Heart right ventricle (tissue), 16 donors: ENCODE measurements around the gene LRRC8B. TPM values are rescaled to one million over a fixed set of nuclear protein-coding genes. Genes with fewer than 3 reads are reported as not detected.
"Not testable (repeated sequence)": the region's sequence is repeated elsewhere in the genome, so short reads cannot be mapped to it uniquely, and the experiment has no call there.

Experiments used
- ATAC-seq, 8 donors: fragments of 200-7000 bp; cut with Tn5 transposase; one replicate each; pipeline ENCODE4 v1.9.1; 2020; ENCODE audit warnings: mild to moderate bottlenecking in 8 of 8, moderate library complexity in 8 of 8, moderate number of reproducible peaks in 1 of 8
- DNase-seq, 2 donors: peaks; one replicate each; pipeline ENCODE4 v3.0.0-alpha.2; 2020
- H3K27ac ChIP-seq, 10 donors: fragments of 200-600 bp; sonication (generic) in 2 of 10; one replicate each; pipeline versions ENCODE4 v1.5.0 to v1.8.0; 2020 to 2022; ENCODE audit warnings: mild to moderate bottlenecking in 3 of 10
- H3K27me3 ChIP-seq, 7 donors: fragments of 200-600 bp; one replicate each; pipeline ENCODE4 v1.8.0; 2021 to 2022; ENCODE audit warnings: mild to moderate bottlenecking in 2 of 7
- H3K36me3 ChIP-seq, 9 donors: fragments of 200-600 bp; sonication (generic) in 1 of 9; one replicate each; pipeline versions ENCODE4 v1.5.0 to v1.8.0; 2020 to 2022; ENCODE audit warnings: mild to moderate bottlenecking in 2 of 9
- H3K4me1 ChIP-seq, 9 donors: fragments of 200-600 bp; sonication (generic) in 1 of 9; one replicate each; pipeline versions ENCODE4 v1.5.0 to v1.8.0; 2020 to 2022; ENCODE audit warnings: mild to moderate bottlenecking in 4 of 9
- H3K4me3 ChIP-seq, 10 donors: fragments of 200-600 bp; sonication (generic) in 2 of 10; one replicate each; pipeline versions ENCODE4 v1.5.0 to v1.8.0; 2020 to 2022; ENCODE audit warnings: mild to moderate bottlenecking in 7 of 10, moderate library complexity in 2 of 10
- H3K9me3 ChIP-seq, 11 donors: fragments of 200-600 bp in 10 of 11; sonication (generic) in 2 of 11; one replicate each; pipeline versions ENCODE4 v1.5.0 to v1.8.0; 2013 to 2022; ENCODE audit warnings: mild to moderate bottlenecking in 2 of 11, control low read depth in 1 of 11, moderate library complexity in 1 of 11
- CTCF ChIP-seq, 9 donors: fragments of 200-600 bp; sonication (generic) in 2 of 9; IDR thresholded peaks; one replicate each; pipeline versions ENCODE4 v1.5.0 to v1.8.0; 2021 to 2022; ENCODE audit warnings: antibody characterized with exemption in 9 of 9, mild to moderate bottlenecking in 5 of 9, moderate library complexity in 1 of 9
- WGBS, 2 donors: extraction: QIAGEN DNeasy Blood & Tissue Kit; methylation state at CpG; one replicate each; pipeline ENCODE4 v1.1.7; 2013; ENCODE audit warnings: inconsistent platforms in 1 of 2; 5-methylcytosine and 5-hydroxymethylcytosine counted together
- intact Hi-C, 10 donors: fragments of 100-400 bp; cut with DNase I; formaldehyde crosslinking; loops; one replicate each; pipeline versions ENCODE4 v1.11.1 to v1.14.2; 2022
- polyA plus RNA-seq, 2 donors: library from polyadenylated mRNA; stranded (reverse); fragments of 200-250 nt; gene quantifications; one replicate each; pipeline ENCODE4 v1.2.3, GENCODE V29; 2013
- total RNA-seq, 10 donors: library from RNA; stranded (reverse); fragmentation: NEBNext Ultra II Directional in 3 of 10; extraction: Animal tissue kit (Norgen Biotek cat#: 25700) in 3 of 10; gene quantifications; one replicate each; pipeline versions ENCODE4 v1.2.1 to v1.2.4, GENCODE V29; 2021 to 2023
- donor health status: Arrhythmogenic right ventricular cardiomyopathy.
- donor health status: ischemic (EF 13 %, LVEDD 7.1; RV severe dilation, severe dysfunction).
- donor health status: healthy with polysubstance abuse.
- donor health status: DM: no; HTN: yes; CAD: no.
- donor health status: DM: no; HTN: no; CAD: no.
- donor health status: ischemic (EF 25% LVEDD 6.9; RV normal size, moderate dysfunction).
- donor health status: ischemic (EF 25% LVEDD 5.7; RV mildly dilated, moderate dysfunction).
- donor health status: healthy.
- donor health status: DM: yes; HTN: yes; CAD: no.
- donor health status: Ischemic cardiomyopathy.
- donor health status: ischemic (EF 35%, LVEDD 5.7; RV mildly dilated, moderate dysfunction).
- donor health status: nonischemic (EF 11% LVEDD 7.7; RV severe dilation, severe dysfunction).
- donor health status: DM: yes; HTN: yes; CAD: no.
- donor health status: PGD.
- donor health status: ischemic (EF 29% LVEDD 5.4; RV normal size, mild dysfunction).
- donor health status: nonischemic (EF 23%, LVEDD 6.1; RV moderate dilation, normal function).

Gene LRRC8B
- total and polyA plus RNA-seq, 12 donors, result 1.7 to 6.6 (median 4.2) TPM

- Histone ChIP-seq H3K36me3 (peaks cover 0 to 23% (median 0%) of the 10 kb centered on the region in 9 donors), H3K27me3 (no peaks in the 10 kb centered on the region), H3K4me1 (peaks cover 0 to 23% (median 15%) of the 10 kb centered on the region in 9 donors), H3K9me3 (no peaks in the 10 kb centered on the region), H3K4me3 (no peak overlapping the region), H3K27ac (peak overlapping the region in 1 of 10 donors; percentile 50)
- intact Hi-C loops, result no loop called here
- 60 to 78% methylated on average over 1 of the region's 1 CpG for WGBS, 2 donors
- ATAC-seq (no peak), DNase-seq (no peak)
- no peak for TF ChIP-seq CTCF (IDR thresholded peaks at IDR 0.05)
Observed at GRCh38 chr1:89589515-89589914, 64.9 kb downstream of the LRRC8B start.

- H3K4me1 ChIP-seq, result peaks cover 0 to 23% (median 15%) of the 10 kb centered on the region in 9 donors
- intact Hi-C loops, result loop anchor here in 4 of 10 donors (5.0 to 10.0 kb wide), 4 partner anchors 56 to 174 kb away; no protein-coding TSS in a partner anchor
- no peak overlapping the region for H3K4me3 ChIP-seq
- WGBS, 2 donors, result 79 to 81% methylated on average over 6 of the region's 6 CpGs
- ATAC-seq (peak in 1 of 8 donors; percentile 15), DNase-seq (no peak)
- peak overlapping the region in 1 of 10 donors; percentile 50 for H3K27ac ChIP-seq
- no peak for TF ChIP-seq CTCF (IDR thresholded peaks at IDR 0.05)
- no peaks in the 10 kb centered on the region for H3K27me3 ChIP-seq
- H3K9me3 ChIP-seq, result no peaks in the 10 kb centered on the region
- peaks cover 0 to 16% (median 0%) of the 10 kb centered on the region in 9 donors for H3K36me3 ChIP-seq
Observed at GRCh38 chr1:89590341-89591080, 65.9 kb downstream of the LRRC8B start.

GRCh38 chr1:89592861-89593302, 68.3 kb downstream of the LRRC8B start:
- not testable (repeated sequence) for DNase-seq, ATAC-seq, H3K27ac ChIP-seq, H3K27me3 ChIP-seq, H3K9me3 ChIP-seq, H3K4me3 ChIP-seq
- peaks cover 0 to 13% (median 0%) of the 10 kb centered on the region in 9 donors for H3K36me3 ChIP-seq
- intact Hi-C loops, result loop anchor here in 4 of 10 donors (5.0 to 10.0 kb wide), 4 partner anchors 58 to 172 kb away; no protein-coding TSS in a partner anchor
- WGBS, 2 donors, result 90 to 94% methylated on average over 13 of the region's 13 CpGs
- H3K4me1 ChIP-seq, result peaks cover 0 to 23% (median 15%) of the 10 kb centered on the region in 9 donors

- DNase-seq (no peak), ATAC-seq (no peak)
- intact Hi-C loops, result loop anchor here in 4 of 10 donors (5.0 to 10.0 kb wide), 4 partner anchors 59 to 171 kb away; no protein-coding TSS in a partner anchor
- TF ChIP-seq CTCF (IDR thresholded peaks at IDR 0.05), result no peak
- peaks cover 0 to 24% (median 15%) of the 10 kb centered on the region in 9 donors for H3K4me1 ChIP-seq
- H3K27ac ChIP-seq, result no peak overlapping the region
- no peaks in the 10 kb centered on the region for H3K27me3 ChIP-seq
- 94 to 96% methylated on average over 4 of the region's 4 CpGs for WGBS, 2 donors
- H3K36me3 ChIP-seq, result peaks cover 0 to 13% (median 0%) of the 10 kb centered on the region in 9 donors
- H3K9me3 ChIP-seq, result no peaks in the 10 kb centered on the region
- no peak overlapping the region for H3K4me3 ChIP-seq
Observed at GRCh38 chr1:89594096-89594740, 69.6 kb downstream of the LRRC8B start.
